ENCODE measurements around the gene TOR1A.

The TOR1A gene

DNA sequence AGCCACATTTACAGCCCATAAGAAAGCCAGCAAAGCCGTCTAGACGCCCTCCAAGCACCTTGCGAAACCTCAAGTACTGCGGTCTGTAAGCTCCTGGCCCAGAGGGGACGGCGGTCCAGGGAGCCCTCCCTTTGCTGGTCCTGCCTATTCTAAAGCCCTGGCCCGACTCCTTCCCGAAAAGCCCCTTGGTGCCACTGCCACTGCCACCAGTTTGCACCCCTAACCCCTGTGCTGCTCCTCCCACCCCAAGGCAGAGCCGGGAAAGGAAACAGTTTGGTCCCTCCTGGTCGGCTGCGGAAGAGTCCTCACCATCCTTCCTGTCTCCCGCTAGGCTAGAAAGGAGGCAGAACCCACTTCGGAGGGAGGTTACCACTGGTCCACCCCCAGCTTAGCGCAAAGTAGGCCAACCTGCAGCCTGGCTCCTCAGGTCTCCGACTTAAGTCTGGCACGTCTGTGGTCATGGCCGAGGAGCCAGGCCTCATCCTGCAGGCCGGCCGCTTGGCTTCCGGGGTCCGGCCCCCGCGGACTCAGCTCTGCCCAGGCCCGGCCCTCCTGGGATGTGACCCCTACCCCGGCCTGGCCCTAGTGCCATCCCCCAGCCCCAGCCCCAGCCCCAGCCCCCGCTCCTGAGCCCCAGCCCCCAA, 916 bp downstream of the TOR1A start:
- no CpG with 5 or more reads among the region's 26 CpGs for WGBS, 2 donors (ENCODE audit: extremely low coverage in 2 of 2, insufficient read length in 2 of 2, insufficient replicate concordance in 1 of 2)
- Histone ChIP-seq H3K27ac (replicated peaks; ENCODE audit: low read length) (no peak overlapping the region), H2BK15ac (ENCODE audit: low read length) (no peak overlapping the region), H3K4me1 (ENCODE audit: control insufficient read depth in 2 of 2, insufficient read depth in 1 of 2, low read depth in 1 of 2, low read length in 2 of 2) (peaks cover 0 to 5% of the 10 kb centered on the region in 2 donors), H3K4me3 (ENCODE audit: low read length in 2 of 2) (peak overlapping the region; percentile 97 to 100), H2AK5ac (ENCODE audit: low read depth, low read length) (no peak overlapping the region), H2BK120ac (ENCODE audit: low read depth, low read length) (no peak overlapping the region), H4K91ac (ENCODE audit: low read depth, low read length, poor library complexity) (no peak overlapping the region), H2AFZ (ENCODE audit: low read length) (peak overlapping the region; percentile 64), H3K18ac (ENCODE audit: low read length) (no peak overlapping the region), H3K14ac (ENCODE audit: low read length) (peak overlapping the region; percentile 75), H3K79me1 (ENCODE audit: low read depth, low read length) (peaks cover 5% of the 10 kb centered on the region), H3K27me3 (ENCODE audit: control insufficient read depth in 3 of 3, insufficient read depth in 3 of 3, low read depth in 1 of 3, low read length in 3 of 3) (no peaks in the 10 kb centered on the region), H4K8ac (ENCODE audit: low read depth, low read length) (no peak overlapping the region), H3K9ac (ENCODE audit: low read depth, low read length, poor library complexity) (peak overlapping the region; percentile 94), H3K9me3 (replicated peaks in 1 of 2; ENCODE audit: control insufficient read depth in 2 of 2, insufficient read depth in 1 of 2, low read depth in 1 of 2, low read length in 2 of 2) (no peaks in the 10 kb centered on the region), H3K23ac (ENCODE audit: low read depth, low read length, poor library complexity) (peak overlapping the region; percentile 95), H2BK12ac (ENCODE audit: low read length) (no peak overlapping the region), H2BK5ac (ENCODE audit: low read length) (no peak overlapping the region), H3K36me3 (replicated peaks in 1 of 2; ENCODE audit: control insufficient read depth in 2 of 2, insufficient read depth in 2 of 2, low read length in 2 of 2) (peaks cover 28 to 55% of the 10 kb centered on the region in 2 donors), H3K4ac (ENCODE audit: low read length) (peak overlapping the region; percentile 23), H3K4me2 (ENCODE audit: insufficient read depth, low read length, poor library complexity, severe bottlenecking) (peak overlapping the region; percentile 89)
- no peak for DNase-seq (ENCODE audit: low spot score)

DNA sequence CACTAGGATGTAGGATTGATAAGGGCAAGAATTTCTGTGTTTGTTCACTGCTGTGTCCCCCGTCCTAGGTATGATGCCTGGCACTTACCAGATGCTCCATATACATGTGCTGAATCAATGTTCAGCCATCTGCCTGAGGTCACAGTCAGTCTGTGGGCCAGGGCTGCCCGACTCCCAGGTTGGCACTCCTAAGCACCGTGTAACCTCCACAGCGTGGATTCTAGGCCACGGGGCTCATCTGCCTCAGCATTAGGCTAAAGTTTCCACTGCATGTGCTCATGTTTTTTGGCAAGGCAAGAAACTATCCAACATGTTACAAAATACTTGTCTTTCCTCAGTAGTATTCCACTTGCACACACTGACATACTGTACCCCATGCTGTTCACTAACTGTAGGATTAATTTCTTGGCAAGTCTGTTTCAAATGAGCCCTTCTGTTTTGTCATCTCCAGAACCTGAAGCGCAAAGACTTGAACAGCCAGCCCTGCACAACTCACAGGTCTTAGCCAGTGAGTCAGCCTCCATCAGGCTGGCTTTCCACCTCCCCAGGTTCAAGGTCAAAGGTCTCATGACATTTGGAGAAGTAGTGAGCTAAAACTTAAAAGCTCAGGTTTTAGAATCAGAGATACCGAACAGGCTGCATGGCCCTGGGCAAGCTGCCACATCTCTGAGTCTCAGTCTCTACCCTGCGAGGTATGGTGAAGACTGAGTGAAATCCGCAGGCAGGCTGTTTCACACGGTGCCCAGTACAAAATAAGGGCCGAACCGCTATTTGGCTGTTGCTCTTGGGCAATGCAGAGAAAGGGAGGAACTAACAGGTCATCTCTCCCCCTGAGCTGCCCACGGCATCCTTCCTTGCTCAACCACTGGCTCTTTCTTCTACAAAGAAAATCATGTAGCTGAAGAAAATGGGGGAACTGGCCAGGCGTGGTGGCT, 7.2 kb downstream of the TOR1A start:
- no peak overlapping the region for H3K23ac ChIP-seq (ENCODE audit: low read depth, low read length, poor library complexity)
- H2AFZ ChIP-seq (ENCODE audit: low read length): no peak overlapping the region
- H3K27me3 ChIP-seq (ENCODE audit: control insufficient read depth in 3 of 3, insufficient read depth in 3 of 3, low read depth in 1 of 3, low read length in 3 of 3): no peaks in the 10 kb centered on the region
- no peak overlapping the region for H3K18ac ChIP-seq (ENCODE audit: low read length)
- no peak overlapping the region for H3K27ac ChIP-seq (replicated peaks; ENCODE audit: low read length)
- no peak overlapping the region for H2BK5ac ChIP-seq (ENCODE audit: low read length)
- peaks cover 5% of the 10 kb centered on the region for H3K79me1 ChIP-seq (ENCODE audit: low read depth, low read length)
- no peak overlapping the region for H2AK5ac ChIP-seq (ENCODE audit: low read depth, low read length)
- no peak overlapping the region for H2BK120ac ChIP-seq (ENCODE audit: low read depth, low read length)
- H3K4me2 ChIP-seq (ENCODE audit: insufficient read depth, low read length, poor library complexity, severe bottlenecking): no peak overlapping the region
- WGBS, 2 donors (ENCODE audit: extremely low coverage in 2 of 2, insufficient read length in 2 of 2, insufficient replicate concordance in 1 of 2): no CpG with 5 or more reads among the region's 14 CpGs
- H3K4ac ChIP-seq (ENCODE audit: low read length): no peak overlapping the region
- H4K91ac ChIP-seq (ENCODE audit: low read depth, low read length, poor library complexity): no peak overlapping the region
- no peaks in the 10 kb centered on the region for H3K4me1 ChIP-seq (ENCODE audit: control insufficient read depth in 2 of 2, insufficient read depth in 1 of 2, low read depth in 1 of 2, low read length in 2 of 2)
- H3K36me3 ChIP-seq (replicated peaks in 1 of 2; ENCODE audit: control insufficient read depth in 2 of 2, insufficient read depth in 2 of 2, low read length in 2 of 2): peaks cover 50 to 89% of the 10 kb centered on the region in 2 donors
- no peak overlapping the region for H4K8ac ChIP-seq (ENCODE audit: low read depth, low read length)
- H3K9ac ChIP-seq (ENCODE audit: low read depth, low read length, poor library complexity): no peak overlapping the region
- H3K9me3 ChIP-seq (replicated peaks in 1 of 2; ENCODE audit: control insufficient read depth in 2 of 2, insufficient read depth in 1 of 2, low read depth in 1 of 2, low read length in 2 of 2): no peaks in the 10 kb centered on the region
- DNase-seq (ENCODE audit: low spot score): no peak
- no peak overlapping the region for H2BK12ac ChIP-seq (ENCODE audit: low read length)
- H2BK15ac ChIP-seq (ENCODE audit: low read length): no peak overlapping the region
- no peak overlapping the region for H3K4me3 ChIP-seq (ENCODE audit: low read length in 2 of 2)
- no peak overlapping the region for H3K14ac ChIP-seq (ENCODE audit: low read length)

DNA sequence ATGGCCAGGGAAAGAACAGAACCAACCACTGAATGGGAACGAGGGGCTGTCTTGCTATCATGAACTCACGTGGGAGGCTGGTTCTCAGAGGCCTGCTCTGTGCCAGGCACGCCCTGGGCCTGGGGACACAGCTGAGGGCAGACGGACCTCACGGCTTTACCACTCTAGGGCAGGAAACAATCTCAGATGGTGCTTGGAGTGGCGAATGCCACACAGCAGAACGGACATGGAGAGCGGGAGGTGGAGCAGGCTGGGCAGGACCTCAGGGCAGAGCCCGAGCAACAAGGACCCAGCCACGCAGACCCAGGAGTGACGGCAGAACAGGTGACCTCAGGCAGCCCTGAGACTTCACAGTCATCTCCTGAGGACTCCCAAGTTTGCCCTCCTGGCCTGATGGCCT, 8.7 kb downstream of the TOR1A start:
- H3K18ac ChIP-seq (ENCODE audit: low read length): no peak overlapping the region
- no peaks in the 10 kb centered on the region for H3K9me3 ChIP-seq (replicated peaks in 1 of 2; ENCODE audit: control insufficient read depth in 2 of 2, insufficient read depth in 1 of 2, low read depth in 1 of 2, low read length in 2 of 2)
- H3K4me3 ChIP-seq (ENCODE audit: low read length in 2 of 2): peak overlapping the region in 1 of 2 donors; percentile 37
- H3K23ac ChIP-seq (ENCODE audit: low read depth, low read length, poor library complexity): peak overlapping the region; percentile 58
- H3K79me1 ChIP-seq (ENCODE audit: low read depth, low read length): peaks cover 5% of the 10 kb centered on the region
- H2AK5ac ChIP-seq (ENCODE audit: low read depth, low read length): no peak overlapping the region
- DNase-seq (ENCODE audit: low spot score): no peak
- no peak overlapping the region for H2BK120ac ChIP-seq (ENCODE audit: low read depth, low read length)
- no peak overlapping the region for H3K14ac ChIP-seq (ENCODE audit: low read length)
- H2BK12ac ChIP-seq (ENCODE audit: low read length): no peak overlapping the region
- peak overlapping the region; percentile 50 for H3K9ac ChIP-seq (ENCODE audit: low read depth, low read length, poor library complexity)
- no peak overlapping the region for H3K4me2 ChIP-seq (ENCODE audit: insufficient read depth, low read length, poor library complexity, severe bottlenecking)
- H2BK15ac ChIP-seq (ENCODE audit: low read length): no peak overlapping the region
- H3K4ac ChIP-seq (ENCODE audit: low read length): no peak overlapping the region
- no peak overlapping the region for H4K91ac ChIP-seq (ENCODE audit: low read depth, low read length, poor library complexity)
- no peak overlapping the region for H4K8ac ChIP-seq (ENCODE audit: low read depth, low read length)
- H2BK5ac ChIP-seq (ENCODE audit: low read length): no peak overlapping the region
- no peak overlapping the region for H3K27ac ChIP-seq (replicated peaks; ENCODE audit: low read length)
- no peaks in the 10 kb centered on the region for H3K27me3 ChIP-seq (ENCODE audit: control insufficient read depth in 3 of 3, insufficient read depth in 3 of 3, low read depth in 1 of 3, low read length in 3 of 3)
- H2AFZ ChIP-seq (ENCODE audit: low read length): no peak overlapping the region
- H3K4me1 ChIP-seq (ENCODE audit: control insufficient read depth in 2 of 2, insufficient read depth in 1 of 2, low read depth in 1 of 2, low read length in 2 of 2): no peaks in the 10 kb centered on the region
- no CpG with 5 or more reads among the region's 11 CpGs for WGBS, 2 donors (ENCODE audit: extremely low coverage in 2 of 2, insufficient read length in 2 of 2, insufficient replicate concordance in 1 of 2)
- H3K36me3 ChIP-seq (replicated peaks in 1 of 2; ENCODE audit: control insufficient read depth in 2 of 2, insufficient read depth in 2 of 2, low read length in 2 of 2): peaks cover 43 to 88% of the 10 kb centered on the region in 2 donors

Data from neuronal stem cell (in vitro differentiated cells).